GM23338 (cell line): Measurements from ENCODE around the gene CHCT1. TPM values are rescaled to one million over a fixed set of nuclear protein-coding genes. Genes with fewer than 3 reads are reported as not detected.

Experiments used
- ATAC-seq: fragments of 200-7000 bp; cut with Tn5 transposase; 3 replicates; pipeline ENCODE4 v1.9.1; 2020
- DNase-seq: peaks from one replicate; pipeline ENCODE4 v3.0.0-alpha.2; 2015; ENCODE audit warnings: low spot score
- H2AFZ ChIP-seq: fragments of 200-600 bp; sonication (generic); 2 replicates; pipeline ENCODE4 v1.8.0; 2016; ENCODE audit warnings: antibody characterized with exemption, mild to moderate bottlenecking, moderate library complexity
- H3F3A ChIP-seq: fragments of 200-600 bp; sonication (generic); replicated peaks from 2 replicates; pipeline ENCODE4 v1.8.0; 2017; ENCODE audit warnings: antibody characterized with exemption, mixed run types, low read depth
- H3K27ac ChIP-seq: fragments of 200-600 bp; sonication (generic); 2 replicates; pipeline ENCODE4 v1.6.1; 2016; ENCODE audit warnings: low read depth
- H3K27me3 ChIP-seq: fragments of 200-600 bp; sonication (generic); 2 replicates; pipeline ENCODE4 v1.8.0; 2016; ENCODE audit warnings: mild to moderate bottlenecking, mixed run types, moderate library complexity; ENCODE audit not compliant: insufficient read depth
- H3K36me3 ChIP-seq: fragments of 200-600 bp; sonication (generic); 2 replicates; pipeline ENCODE4 v1.8.0; 2016; ENCODE audit warnings: mild to moderate bottlenecking; ENCODE audit not compliant: insufficient read depth
- H3K4me1 ChIP-seq: fragments of 200-600 bp; sonication (generic); 2 replicates; pipeline ENCODE4 v1.8.0; 2016; ENCODE audit warnings: mild to moderate bottlenecking, moderate library complexity; ENCODE audit not compliant: insufficient read depth
- H3K4me2 ChIP-seq: fragments of 200-600 bp; sonication (generic); 2 replicates; pipeline ENCODE4 v1.7.1; 2017; ENCODE audit warnings: mixed run types
- H3K4me3 ChIP-seq: fragments of 200-600 bp; sonication (generic); 2 replicates; pipeline ENCODE4 v1.6.1; 2016; ENCODE audit warnings: mixed run types
- H3K79me2 ChIP-seq: fragments of 200-600 bp; sonication (generic); replicated peaks from 2 replicates; pipeline ENCODE4 v1.8.0; 2017; ENCODE audit warnings: mild to moderate bottlenecking; ENCODE audit not compliant: insufficient read depth
- H3K9me2 ChIP-seq: fragments of 200-600 bp; sonication (generic); 2 replicates; pipeline ENCODE4 v1.8.0; 2017; ENCODE audit not compliant: insufficient read depth
- H4K20me1 ChIP-seq: fragments of 200-600 bp; sonication (generic); replicated peaks from 2 replicates; pipeline ENCODE4 v1.8.0; 2017; ENCODE audit warnings: mild to moderate bottlenecking; ENCODE audit not compliant: insufficient read depth
- H3K27ac Mint-ChIP-seq: 2 replicates; pipeline ENCODE4 v1.8.0; 2020; ENCODE audit warnings: inconsistent platforms, mild to moderate bottlenecking, moderate library complexity, mixed read lengths
- H3K27me3 Mint-ChIP-seq: 3 replicates; pipeline ENCODE4 v1.8.0; 2022; ENCODE audit warnings: low read depth, mild to moderate bottlenecking, moderate library complexity, mixed read lengths, inconsistent platforms; ENCODE audit not compliant: insufficient read depth, poor library complexity
- H3K36me3 Mint-ChIP-seq: 3 replicates; pipeline ENCODE4 v1.8.0; 2021; ENCODE audit warnings: low read depth, mild to moderate bottlenecking, inconsistent platforms, moderate library complexity, mixed read lengths
- H3K4me1 Mint-ChIP-seq: 3 replicates; pipeline ENCODE4 v1.8.0; 2020; ENCODE audit warnings: mild to moderate bottlenecking, inconsistent platforms, mixed read lengths
- H3K4me3 Mint-ChIP-seq: 3 replicates; pipeline ENCODE4 v1.8.0; 2021; ENCODE audit warnings: moderate library complexity, mild to moderate bottlenecking, inconsistent platforms, mixed read lengths
- H3K9me3 Mint-ChIP-seq: 3 replicates; pipeline ENCODE4 v1.8.0; 2020; ENCODE audit warnings: moderate library complexity, mild to moderate bottlenecking, inconsistent platforms, mixed read lengths
- CREB1 ChIP-seq: fragments of 250-450 bp; sonication (Bioruptor Pico); IDR thresholded peaks from 2 replicates; pipeline ENCODE4 v1.5.0; 2020; ENCODE audit warnings: low read depth, mild to moderate bottlenecking, moderate library complexity
- ETS1 ChIP-seq: IDR thresholded peaks from 2 replicates; pipeline ENCODE4 v1.6.1; 2016; ENCODE audit warnings: antibody characterized with exemption
- EZH2 ChIP-seq: fragments of 200-600 bp; sonication (generic); IDR thresholded peaks from one replicate; pipeline ENCODE4 v1.8.0; 2017; ENCODE audit warnings: antibody characterized with exemption, mild to moderate bottlenecking, low read depth; ENCODE audit not compliant: unreplicated experiment
- NANOG ChIP-seq: IDR thresholded peaks from 2 replicates; pipeline ENCODE4 v1.6.1; 2016; ENCODE audit warnings: antibody characterized with exemption, borderline replicate concordance
- STAT1 ChIP-seq: IDR thresholded peaks from one replicate; pipeline ENCODE4 v1.6.1; 2016; ENCODE audit warnings: antibody characterized with exemption; ENCODE audit not compliant: unreplicated experiment
- ZNF114 ChIP-seq: fragments of 250-450 bp; sonication (Bioruptor Pico); IDR thresholded peaks from 2 replicates; pipeline ENCODE4 v1.5.0; 2020; ENCODE audit warnings: mild to moderate bottlenecking, moderate library complexity
- ZNF331 ChIP-seq: fragments of 250-450 bp; sonication (Bioruptor Pico); IDR thresholded peaks from 2 replicates; pipeline ENCODE4 v1.5.0; 2020; ENCODE audit warnings: low read depth, mild to moderate bottlenecking, moderate library complexity
- polyA plus RNA-seq: library from polyadenylated mRNA; unstranded; fragments of >200 nt; fragmentation: Nextera tagmentation; extraction: Ambion mirVana; gene quantifications from 2 replicates; pipeline ENCODE4 v1.2.1, GENCODE V29; 2016
- total RNA-seq: library from RNA; depleted of rRNA; stranded (reverse); fragments of >200 nt; shearing (Covaris generic); gene quantifications from 2 replicates; pipeline ENCODE4 v1.2.3, GENCODE V29; 2014
- TF ChIP-seq, protein P1 (sequence below): IDR thresholded peaks from one replicate; pipeline ENCODE4 v1.6.1; 2018; ENCODE audit warnings: antibody characterized with exemption; ENCODE audit not compliant: unreplicated experiment

Gene CHCT1
- total and polyA plus RNA-seq, 2 experiments from 2014 or later = 0.61 TPM; not detected in 1

DNA sequence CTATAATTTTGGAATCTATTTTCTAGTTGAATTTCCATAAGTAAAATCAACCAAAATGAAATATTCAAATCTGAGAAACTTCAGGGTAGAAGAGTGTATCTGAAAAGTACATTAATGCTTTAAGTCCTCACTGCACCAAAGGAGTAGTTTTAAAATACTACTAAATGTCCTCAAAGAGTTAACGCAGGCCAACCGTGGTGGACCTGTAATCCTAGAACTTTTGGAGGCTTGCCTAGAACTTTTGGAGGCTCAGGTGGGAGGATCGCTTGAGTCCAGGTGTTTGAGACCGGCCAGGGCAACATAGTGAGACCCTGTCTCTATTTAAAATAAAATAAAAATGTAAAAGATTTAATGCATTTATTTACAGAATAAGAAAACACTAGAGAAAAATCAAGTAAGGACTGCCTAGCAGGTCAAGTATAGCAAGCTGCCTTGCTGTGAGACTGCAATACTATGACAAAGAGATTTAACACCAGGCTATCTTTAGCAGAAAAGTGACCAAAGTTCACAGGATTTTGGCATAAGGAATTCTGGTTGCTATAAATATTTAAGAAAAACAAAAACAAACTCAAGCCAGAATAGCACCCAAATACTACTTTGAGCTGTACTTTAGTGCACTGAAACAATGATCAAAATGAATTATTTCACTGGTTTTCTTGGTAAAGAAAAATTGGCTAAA lies 41.0 kb downstream of the CHCT1 start:
- Mint-ChIP-seq H3K27ac (no peak overlapping the region), H3K27me3 (peaks cover 5% of the 10 kb centered on the region)

DNA sequence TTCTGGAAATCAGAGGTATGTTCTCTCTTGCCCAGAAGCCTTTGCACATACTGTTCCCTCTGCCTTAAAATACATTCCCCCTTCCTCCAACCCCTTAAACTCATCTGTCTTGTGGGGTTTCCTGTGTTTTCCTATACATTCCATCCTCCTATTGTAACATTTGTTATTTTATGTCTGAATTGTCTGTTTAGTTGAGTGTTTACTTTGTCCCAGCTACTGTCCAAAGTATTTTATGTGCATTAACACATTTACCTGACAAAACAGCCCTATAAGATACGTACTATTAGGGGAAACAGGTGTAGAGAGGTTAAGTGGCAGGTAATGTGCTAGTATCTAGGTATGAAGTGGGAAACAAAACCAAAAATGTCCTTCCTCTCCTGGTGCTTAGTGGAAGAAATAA lies 42.1 kb downstream of the CHCT1 start:
- Histone ChIP-seq H3K36me3 (peaks cover 17% of the 10 kb centered on the region; the same call in 1 of the 2 replicates), H3K79me2 (0 out of 2 replicates have a peak, but pooled peaks cover 4% of the 10 kb centered on the region), H4K20me1 (no peaks in the 10 kb centered on the region), H2AFZ (no peak overlapping the region), H3K27ac (no peak overlapping the region; the same call in 1 of the 2 replicates), H3K27me3 (no peaks in the 10 kb centered on the region), H3K9me2 (no peaks in the 10 kb centered on the region), H3F3A (no peaks in the 10 kb centered on the region), H3K4me1 (no peaks in the 10 kb centered on the region), H3K4me2 (no peak overlapping the region), H3K4me3 (no peak overlapping the region)
- Mint-ChIP-seq H3K4me3 (no peak overlapping the region), H3K9me3 (no peaks in the 10 kb centered on the region), H3K4me1 (no peaks in the 10 kb centered on the region), H3K27ac (no peak overlapping the region), H3K27me3 (peaks cover 5% of the 10 kb centered on the region), H3K36me3 (peaks cover 27% of the 10 kb centered on the region; the same call in 2 of the 3 replicates)
- TF ChIP-seq STAT1 = no peak
- no peak for TF ChIP-seq ZNF114
- no peak for TF ChIP-seq NANOG
- TF ChIP-seq ZNF331 (CRISPR knock-in tag) = no peak
- TF ChIP-seq CREB1 (CRISPR knock-in tag) = no peak
- DNase-seq (no peak), ATAC-seq (no peak)

More for the DNA sequence above, 41.0 kb downstream of the CHCT1 start:
- no peak overlapping the region for H3K4me3 Mint-ChIP-seq
- Histone ChIP-seq H3K36me3 (peaks cover 17% of the 10 kb centered on the region; the same call in 1 of the 2 replicates), H3F3A (no peaks in the 10 kb centered on the region), H4K20me1 (no peaks in the 10 kb centered on the region), H3K4me3 (no peak overlapping the region), H3K4me1 (no peaks in the 10 kb centered on the region), H2AFZ (no peak overlapping the region), H3K79me2 (0 out of 2 replicates have a peak, but pooled peaks cover 4% of the 10 kb centered on the region), H3K9me2 (no peaks in the 10 kb centered on the region), H3K27ac (no peak overlapping the region), H3K27me3 (no peaks in the 10 kb centered on the region), H3K4me2 (no peak overlapping the region)
- no peaks in the 10 kb centered on the region for H3K4me1 Mint-ChIP-seq
- DNase-seq (no peak), ATAC-seq (no peak)
- H3K9me3 Mint-ChIP-seq = no peaks in the 10 kb centered on the region
- TF ChIP-seq, protein P1, sequence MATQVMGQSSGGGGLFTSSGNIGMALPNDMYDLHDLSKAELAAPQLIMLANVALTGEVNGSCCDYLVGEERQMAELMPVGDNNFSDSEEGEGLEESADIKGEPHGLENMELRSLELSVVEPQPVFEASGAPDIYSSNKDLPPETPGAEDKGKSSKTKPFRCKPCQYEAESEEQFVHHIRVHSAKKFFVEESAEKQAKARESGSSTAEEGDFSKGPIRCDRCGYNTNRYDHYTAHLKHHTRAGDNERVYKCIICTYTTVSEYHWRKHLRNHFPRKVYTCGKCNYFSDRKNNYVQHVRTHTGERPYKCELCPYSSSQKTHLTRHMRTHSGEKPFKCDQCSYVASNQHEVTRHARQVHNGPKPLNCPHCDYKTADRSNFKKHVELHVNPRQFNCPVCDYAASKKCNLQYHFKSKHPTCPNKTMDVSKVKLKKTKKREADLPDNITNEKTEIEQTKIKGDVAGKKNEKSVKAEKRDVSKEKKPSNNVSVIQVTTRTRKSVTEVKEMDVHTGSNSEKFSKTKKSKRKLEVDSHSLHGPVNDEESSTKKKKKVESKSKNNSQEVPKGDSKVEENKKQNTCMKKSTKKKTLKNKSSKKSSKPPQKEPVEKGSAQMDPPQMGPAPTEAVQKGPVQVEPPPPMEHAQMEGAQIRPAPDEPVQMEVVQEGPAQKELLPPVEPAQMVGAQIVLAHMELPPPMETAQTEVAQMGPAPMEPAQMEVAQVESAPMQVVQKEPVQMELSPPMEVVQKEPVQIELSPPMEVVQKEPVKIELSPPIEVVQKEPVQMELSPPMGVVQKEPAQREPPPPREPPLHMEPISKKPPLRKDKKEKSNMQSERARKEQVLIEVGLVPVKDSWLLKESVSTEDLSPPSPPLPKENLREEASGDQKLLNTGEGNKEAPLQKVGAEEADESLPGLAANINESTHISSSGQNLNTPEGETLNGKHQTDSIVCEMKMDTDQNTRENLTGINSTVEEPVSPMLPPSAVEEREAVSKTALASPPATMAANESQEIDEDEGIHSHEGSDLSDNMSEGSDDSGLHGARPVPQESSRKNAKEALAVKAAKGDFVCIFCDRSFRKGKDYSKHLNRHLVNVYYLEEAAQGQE = no peak
- TF ChIP-seq ETS1 (no peak), EZH2 (no peak)
- H3K36me3 Mint-ChIP-seq = peaks cover 35% of the 10 kb centered on the region; the same call in 2 of the 3 replicates
